Suprapubic skin (tissue), 4 donors: Measurements from ENCODE around the gene SLC7A7. TPM values are rescaled to one million over a fixed set of nuclear protein-coding genes. Genes with fewer than 3 reads are reported as not detected.
A peak's percentile ranks its signal among the peaks of the same experiment; 100 is the strongest.

Experiments
- DNase-seq, 2 donors: peaks; one replicate each; pipeline ENCODE4 v3.0.0-alpha.2; 2019; ENCODE audit warnings: low spot score in 2 of 2
- H3K27ac ChIP-seq: fragments of 200-600 bp; sonication (generic); one replicate; pipeline ENCODE4 v1.5.1; 2019
- H3K27me3 ChIP-seq: fragments of 200-600 bp; sonication (generic); one replicate; pipeline ENCODE4 v1.5.1; 2019
- H3K36me3 ChIP-seq: fragments of 200-600 bp; sonication (generic); one replicate; pipeline ENCODE4 v1.5.1; 2019
- H3K4me1 ChIP-seq: fragments of 200-600 bp; sonication (generic); one replicate; pipeline ENCODE4 v1.5.1; 2019
- H3K4me3 ChIP-seq: fragments of 200-600 bp; sonication (generic); one replicate; pipeline ENCODE4 v1.5.1; 2019; ENCODE audit warnings: mild to moderate bottlenecking
- H3K9me3 ChIP-seq: fragments of 200-600 bp; sonication (generic); one replicate; pipeline ENCODE4 v1.5.1; 2019
- EP300 ChIP-seq: sonication (generic); formaldehyde crosslinking; IDR thresholded peaks from one replicate; pipeline ENCODE4 v1.6.1; 2017; ENCODE audit warnings: antibody characterized with exemption
- POLR2A ChIP-seq, 2 donors: fragments of 450-650 bp; IDR thresholded peaks; one replicate each; pipeline ENCODE4 v1.6.1; 2017; ENCODE audit warnings: antibody characterized with exemption in 2 of 2, mild to moderate bottlenecking in 2 of 2, moderate library complexity in 2 of 2
- POLR2AphosphoS5 ChIP-seq, 3 donors: sonication (generic); formaldehyde crosslinking; IDR thresholded peaks; one replicate each; pipeline ENCODE4 v1.6.1; 2017; ENCODE audit warnings: antibody characterized with exemption in 3 of 3
- WGBS: methylation state at CpG from one replicate; pipeline ENCODE4 v1.1.5; 2018; 5-methylcytosine and 5-hydroxymethylcytosine counted together
- total RNA-seq, 4 donors: library from RNA; depleted of rRNA; stranded (reverse); fragments of >200 nt; gene quantifications; one replicate each; pipeline ENCODE4 v1.1.0, GENCODE V29; 2016
- TF ChIP-seq, protein P1 (sequence below), 2 donors: fragments of 200-600 bp in 1 of 2; fragments of 450-650 bp in 1 of 2; sonication (generic) in 1 of 2; IDR thresholded peaks; one replicate each; pipeline ENCODE4 v1.5.1; 2016 to 2019; ENCODE audit warnings: antibody characterized with exemption in 2 of 2, mild to moderate bottlenecking in 1 of 2, moderate library complexity in 1 of 2

SLC7A7 gene
- total RNA-seq, 4 donors from 2014 or later: 1.8 to 3.8 (median 2.9) TPM

DNA sequence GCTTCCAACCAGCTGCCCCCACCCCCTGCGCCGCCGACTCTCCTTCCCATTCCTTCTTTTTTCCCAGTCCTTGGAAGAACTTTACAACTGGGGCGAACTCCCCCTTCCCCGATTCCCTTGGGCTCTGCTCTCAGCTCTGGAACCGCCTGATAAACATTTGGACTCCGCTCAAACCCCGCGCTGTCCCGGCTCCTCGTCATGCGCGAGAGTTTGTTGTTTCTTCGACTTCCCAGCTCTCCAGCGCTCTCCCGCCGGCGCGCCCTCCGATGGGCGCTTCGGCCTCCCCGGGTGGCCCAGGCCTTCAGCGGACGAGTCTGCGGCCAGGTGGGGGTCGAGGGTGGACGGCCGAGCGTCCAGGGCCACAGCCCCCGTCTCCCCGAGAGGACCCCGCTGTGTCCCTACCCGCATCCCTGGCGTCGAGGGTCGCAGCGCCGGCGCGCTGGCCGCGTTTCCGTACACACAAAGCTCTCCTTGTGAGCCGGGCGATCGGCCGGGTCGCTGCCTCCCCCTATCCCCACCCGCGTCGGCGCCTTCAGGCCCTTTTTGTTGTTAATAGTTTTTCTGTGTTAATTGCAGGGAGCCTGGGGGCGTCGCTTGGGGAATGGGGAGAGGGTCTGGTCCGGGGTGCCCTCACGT is 22.0 kb upstream of the SLC7A7 start:
- Histone ChIP-seq H3K4me1 (peaks cover 47% of the 10 kb centered on the region), H3K27me3 (no peaks in the 10 kb centered on the region), H3K27ac (peak overlapping the region; percentile 96), H3K4me3 (peak overlapping the region; percentile 86), H3K9me3 (no peaks in the 10 kb centered on the region), H3K36me3 (peaks cover 20% of the 10 kb centered on the region)
- WGBS: 5% methylated on average over 17 of the region's 57 CpGs
- TF ChIP-seq EP300 (no peak), POLR2AphosphoS5 (IDR thresholded peaks at IDR 0.05) (peak in 1 of 3 donors; percentile 32)
- peak in 1 of 2 donors; percentile 85 for DNase-seq

DNA sequence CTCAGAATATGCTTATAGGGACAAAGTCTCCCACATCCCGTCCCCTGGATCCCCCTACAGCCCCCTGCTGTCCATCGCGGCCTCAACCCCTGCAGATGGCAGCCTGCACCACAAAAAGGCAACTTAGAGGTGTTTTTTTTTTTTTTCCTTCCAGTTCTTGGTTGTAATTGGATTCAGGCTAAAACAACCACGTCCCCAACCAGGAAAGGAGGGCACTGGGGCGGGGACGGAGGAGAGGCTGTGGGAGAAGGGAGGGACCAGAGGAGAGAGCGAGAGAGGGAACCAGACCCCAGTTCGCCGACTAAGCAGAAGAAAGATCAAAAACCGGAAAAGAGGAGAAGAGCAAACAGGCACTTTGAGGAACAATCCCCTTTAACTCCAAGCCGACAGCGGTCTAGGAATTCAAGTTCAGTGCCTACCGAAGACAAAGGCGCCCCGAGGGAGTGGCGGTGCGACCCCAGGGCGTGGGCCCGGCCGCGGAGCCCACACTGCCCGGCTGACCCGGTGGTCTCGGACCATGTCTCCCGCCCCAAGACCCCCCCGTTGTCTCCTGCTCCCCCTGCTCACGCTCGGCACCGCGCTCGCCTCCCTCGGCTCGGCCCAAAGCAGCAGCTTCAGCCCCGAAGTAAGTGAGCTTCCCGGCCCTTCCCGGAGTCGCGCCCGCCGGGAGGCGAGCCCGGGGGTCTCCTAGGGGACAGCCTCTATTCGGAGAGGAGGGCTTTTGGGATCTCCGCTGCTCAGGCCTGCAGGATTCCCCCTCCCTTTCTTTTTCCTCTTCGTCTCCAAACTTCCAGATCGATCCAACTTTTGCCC is 21.3 kb upstream of the SLC7A7 start, which contains the start of gene MMP14:
TSS of gene MMP14 (plus strand) at position 285 of the 813 bp plus-strand sequence. CDS start at position 518, 233 bp downstream.
- H3K27me3 ChIP-seq: no peaks in the 10 kb centered on the region
- H3K4me3 ChIP-seq: peak within 1 kb of the TSS; percentile 86
- peaks cover 42% of the 10 kb centered on the region for H3K4me1 ChIP-seq
- DNase-seq: peak; percentile 90 to 92
- WGBS: 1% methylated on average over 44 of the region's 46 CpGs
- peak in 1 of 3 donors; percentile 19 for TF ChIP-seq POLR2AphosphoS5 (IDR thresholded peaks at IDR 0.05)
- TF ChIP-seq, protein P1, sequence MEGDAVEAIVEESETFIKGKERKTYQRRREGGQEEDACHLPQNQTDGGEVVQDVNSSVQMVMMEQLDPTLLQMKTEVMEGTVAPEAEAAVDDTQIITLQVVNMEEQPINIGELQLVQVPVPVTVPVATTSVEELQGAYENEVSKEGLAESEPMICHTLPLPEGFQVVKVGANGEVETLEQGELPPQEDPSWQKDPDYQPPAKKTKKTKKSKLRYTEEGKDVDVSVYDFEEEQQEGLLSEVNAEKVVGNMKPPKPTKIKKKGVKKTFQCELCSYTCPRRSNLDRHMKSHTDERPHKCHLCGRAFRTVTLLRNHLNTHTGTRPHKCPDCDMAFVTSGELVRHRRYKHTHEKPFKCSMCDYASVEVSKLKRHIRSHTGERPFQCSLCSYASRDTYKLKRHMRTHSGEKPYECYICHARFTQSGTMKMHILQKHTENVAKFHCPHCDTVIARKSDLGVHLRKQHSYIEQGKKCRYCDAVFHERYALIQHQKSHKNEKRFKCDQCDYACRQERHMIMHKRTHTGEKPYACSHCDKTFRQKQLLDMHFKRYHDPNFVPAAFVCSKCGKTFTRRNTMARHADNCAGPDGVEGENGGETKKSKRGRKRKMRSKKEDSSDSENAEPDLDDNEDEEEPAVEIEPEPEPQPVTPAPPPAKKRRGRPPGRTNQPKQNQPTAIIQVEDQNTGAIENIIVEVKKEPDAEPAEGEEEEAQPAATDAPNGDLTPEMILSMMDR (IDR thresholded peaks at IDR 0.05): no peak
- peak in 1 of 2 donors; percentile 60 for TF ChIP-seq POLR2A (IDR thresholded peaks at IDR 0.05)
- no peak for TF ChIP-seq EP300
- no peaks in the 10 kb centered on the region for H3K9me3 ChIP-seq
- peak within 1 kb of the TSS; percentile 96 for H3K27ac ChIP-seq
- peaks cover 12% of the 10 kb centered on the region for H3K36me3 ChIP-seq

DNA sequence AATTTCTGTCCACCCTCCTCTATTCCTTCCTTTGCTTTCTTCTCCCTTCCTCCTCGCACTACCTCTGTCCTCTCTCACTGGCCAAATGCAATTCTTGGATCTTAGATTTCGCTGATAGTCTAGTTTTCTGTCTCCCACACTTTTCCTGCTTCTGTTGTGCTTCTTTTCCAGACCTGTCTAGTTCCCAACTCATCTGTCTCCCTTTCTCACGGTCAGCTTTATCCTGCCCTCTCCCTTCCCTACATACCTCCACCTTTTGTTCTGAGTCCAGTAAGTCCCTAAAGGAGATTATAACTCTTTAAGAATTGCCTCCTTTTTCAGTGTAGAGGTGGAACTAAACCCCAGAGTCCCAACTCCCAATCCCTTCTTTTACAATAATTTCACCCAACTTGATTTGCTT is 20.3 kb upstream of the SLC7A7 start:
- DNase-seq: no peak

DNA sequence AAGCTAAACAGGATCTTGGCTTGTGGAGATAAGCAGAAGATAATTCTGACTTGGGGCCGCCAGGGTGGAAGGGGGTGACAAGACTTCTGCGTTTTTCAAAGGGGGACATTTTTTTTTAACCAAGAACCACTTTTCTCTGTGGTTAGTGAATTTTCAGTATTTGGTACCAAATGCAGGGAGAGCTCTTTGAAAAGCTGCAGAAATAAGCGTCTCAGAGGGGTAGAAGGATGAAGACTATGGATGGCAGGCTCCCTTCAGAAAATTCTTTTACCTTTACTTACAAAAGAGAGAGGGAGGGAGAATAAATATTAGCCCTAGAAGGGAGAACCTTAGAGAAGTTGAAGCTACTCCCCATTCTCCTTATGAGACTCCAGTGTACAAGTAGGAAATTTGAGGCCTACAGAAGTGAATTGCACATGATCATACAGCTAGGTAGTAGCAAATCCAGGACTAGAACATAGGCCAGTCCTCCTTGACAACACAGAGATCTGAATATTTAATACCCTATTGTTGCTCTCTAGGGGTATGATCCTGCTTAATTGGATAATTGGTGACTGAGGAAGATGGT is 15.3 kb upstream of the SLC7A7 start:
- no peak for DNase-seq
- WGBS: 23% methylated on average over 3 of the region's 3 CpGs
- no peak for TF ChIP-seq EP300
- no peak for TF ChIP-seq POLR2AphosphoS5 (IDR thresholded peaks at IDR 0.05)
- TF ChIP-seq, protein P1 (IDR thresholded peaks at IDR 0.05): no peak
- TF ChIP-seq POLR2A (IDR thresholded peaks at IDR 0.05): no peak
- Histone ChIP-seq H3K27ac (no peak overlapping the region), H3K27me3 (no peaks in the 10 kb centered on the region), H3K4me1 (peaks cover 15% of the 10 kb centered on the region), H3K4me3 (peak overlapping the region; percentile 59), H3K36me3 (peaks cover 9% of the 10 kb centered on the region), H3K9me3 (no peaks in the 10 kb centered on the region)

More for the DNA sequence above, 20.3 kb upstream of the SLC7A7 start:
- TF ChIP-seq EP300 (no peak), POLR2A (IDR thresholded peaks at IDR 0.05) (no peak)
- Histone ChIP-seq H3K4me1 (peaks cover 37% of the 10 kb centered on the region), H3K36me3 (peaks cover 9% of the 10 kb centered on the region), H3K9me3 (no peaks in the 10 kb centered on the region), H3K4me3 (no peak overlapping the region), H3K27ac (peak overlapping the region; percentile 96), H3K27me3 (no peaks in the 10 kb centered on the region)
- WGBS: 81% methylated on average over 3 of the region's 3 CpGs

DNA sequence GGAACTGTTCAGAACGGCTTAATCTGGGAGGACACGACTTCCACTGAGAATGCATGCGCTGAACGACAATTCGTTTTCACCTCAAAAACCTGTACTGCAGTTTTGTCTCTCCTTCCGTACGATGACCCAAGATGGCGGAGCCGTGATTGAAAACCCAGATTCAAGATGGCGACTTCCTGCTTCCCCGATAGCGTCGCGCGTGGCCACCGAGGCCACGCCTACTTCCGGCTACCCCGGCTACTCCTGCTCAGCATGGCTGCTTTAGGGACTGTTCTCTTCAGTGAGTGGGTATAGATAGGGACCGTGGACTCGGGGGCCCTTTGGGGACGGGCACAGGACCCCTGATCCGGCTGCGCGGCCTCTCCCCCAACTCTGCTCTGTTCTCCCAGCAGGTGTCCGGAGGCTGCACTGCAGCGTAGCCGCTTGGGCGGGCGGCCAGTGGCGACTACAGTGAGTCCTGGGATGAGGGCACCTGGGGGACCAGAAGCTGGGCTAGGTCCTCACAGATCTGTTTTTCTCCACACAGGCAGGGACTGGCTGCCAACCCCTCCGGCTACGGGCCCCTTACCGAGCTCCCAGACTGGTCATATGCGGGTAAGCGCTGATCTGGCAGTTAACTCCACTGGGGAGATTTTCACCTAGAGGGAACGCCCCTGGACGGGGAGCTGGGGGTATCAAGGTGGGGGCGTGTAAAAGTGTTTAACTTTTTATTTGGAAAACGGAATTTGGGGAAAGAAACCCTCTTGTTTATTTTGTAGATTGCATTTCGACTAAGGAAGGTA is 14.6 kb upstream of the SLC7A7 start, which contains the start of gene MRPL52:
TSS of gene MRPL52 (plus strand) at position 227 of the 782 bp plus-strand sequence. CDS start at position 253, 26 bp downstream.
- Histone ChIP-seq H3K27me3 (no peaks in the 10 kb centered on the region), H3K27ac (peak within 1 kb of the TSS; percentile 57), H3K4me1 (peaks cover 17% of the 10 kb centered on the region), H3K9me3 (no peaks in the 10 kb centered on the region), H3K36me3 (peaks cover 9% of the 10 kb centered on the region), H3K4me3 (peak within 1 kb of the TSS; percentile 59)
- under 1% methylated on average over 29 of the region's 41 CpGs for WGBS
- peak in 1 of 3 donors; percentile 27 for TF ChIP-seq POLR2AphosphoS5 (IDR thresholded peaks at IDR 0.05)
- peak; percentile 3 for TF ChIP-seq EP300
- TF ChIP-seq, protein P1 (IDR thresholded peaks at IDR 0.05): no peak
- TF ChIP-seq POLR2A (IDR thresholded peaks at IDR 0.05): peak in 1 of 2 donors; percentile 26
- peak; percentile 92 to 93 for DNase-seq
